ENCODE data around the gene KCNK3.

KCNK3 gene

GRCh38 chr2:26701596-26701995, 9.1 kb downstream of the KCNK3 start:
- Histone ChIP-seq H3K36me3 (replicated peaks; ENCODE audit: low read depth, low read length) (no peaks in the 10 kb centered on the region), H2AFZ (ENCODE audit: low read depth, low read length) (no peak overlapping the region), H4K20me1 (ENCODE audit: insufficient read depth, low read length) (no peaks in the 10 kb centered on the region), H3K9ac (ENCODE audit: low read length) (no peak overlapping the region), H3K27me3 (ENCODE audit: low read depth, low read length) (peaks cover 2% of the 10 kb centered on the region; the same call in 1 of the 2 replicates), H3K27ac (ENCODE audit: low read length) (no peak overlapping the region), H3K4me1 (ENCODE audit: low read length) (no peaks in the 10 kb centered on the region), H3K4me3 (ENCODE audit: low read length) (no peak overlapping the region), H3K79me2 (ENCODE audit: low read length) (no peaks in the 10 kb centered on the region), H3K4me2 (ENCODE audit: low read length) (no peak overlapping the region), H3K9me3 (ENCODE audit: insufficient read depth, low read length) (no peaks in the 10 kb centered on the region)
- TF ChIP-seq EZH2phosphoT487 (IDR thresholded peaks at IDR 0.05; ENCODE audit: low read depth) (no peak), CTCF (IDR thresholded peaks at IDR 0.05; ENCODE audit: low read depth, low read length) (no peak)

- Histone ChIP-seq H3K9ac (ENCODE audit: low read length) (no peak overlapping the region), H3K4me1 (ENCODE audit: low read length) (no peaks in the 10 kb centered on the region), H3K4me3 (ENCODE audit: low read length) (no peak overlapping the region), H2AFZ (ENCODE audit: low read depth, low read length) (no peak overlapping the region), H3K9me3 (ENCODE audit: insufficient read depth, low read length) (no peaks in the 10 kb centered on the region), H3K27me3 (ENCODE audit: low read depth, low read length) (peaks cover 2% of the 10 kb centered on the region; the same call in 1 of the 2 replicates), H4K20me1 (ENCODE audit: insufficient read depth, low read length) (no peaks in the 10 kb centered on the region), H3K79me2 (ENCODE audit: low read length) (no peaks in the 10 kb centered on the region), H3K27ac (ENCODE audit: low read length) (no peak overlapping the region), H3K4me2 (ENCODE audit: low read length) (no peak overlapping the region), H3K36me3 (replicated peaks; ENCODE audit: low read depth, low read length) (no peaks in the 10 kb centered on the region)
- TF ChIP-seq EZH2phosphoT487 (IDR thresholded peaks at IDR 0.05; ENCODE audit: low read depth) = no peak
- no peak for TF ChIP-seq CTCF (IDR thresholded peaks at IDR 0.05; ENCODE audit: low read depth, low read length)
These were observed 9.5 kb downstream of the KCNK3 start for GRCh38 chr2:26702025-26702424.

GRCh38 chr2:26704441-26704977, 12.0 kb downstream of the KCNK3 start:
- no peaks in the 10 kb centered on the region for H3K79me2 ChIP-seq (ENCODE audit: low read length)
- H3K4me3 ChIP-seq (ENCODE audit: low read length) = no peak overlapping the region
- H3K9me3 ChIP-seq (ENCODE audit: insufficient read depth, low read length) = no peaks in the 10 kb centered on the region
- no peaks in the 10 kb centered on the region for H3K36me3 ChIP-seq (replicated peaks; ENCODE audit: low read depth, low read length)
- no peaks in the 10 kb centered on the region for H4K20me1 ChIP-seq (ENCODE audit: insufficient read depth, low read length)
- no peaks in the 10 kb centered on the region for H3K4me1 ChIP-seq (ENCODE audit: low read length)
- H2AFZ ChIP-seq (ENCODE audit: low read depth, low read length) = no peak overlapping the region
- H3K9ac ChIP-seq (ENCODE audit: low read length) = no peak overlapping the region
- H3K4me2 ChIP-seq (ENCODE audit: low read length) = no peak overlapping the region
- TF ChIP-seq EZH2phosphoT487 (IDR thresholded peaks at IDR 0.05; ENCODE audit: low read depth) (no peak), CTCF (IDR thresholded peaks at IDR 0.05; ENCODE audit: low read depth, low read length) (no peak)
- no peak overlapping the region for H3K27ac ChIP-seq (ENCODE audit: low read length)
- H3K27me3 ChIP-seq (ENCODE audit: low read depth, low read length) = peaks cover 2% of the 10 kb centered on the region; the same call in 1 of the 2 replicates

GRCh38 chr2:26705126-26705525, 12.6 kb downstream of the KCNK3 start:
- Histone ChIP-seq H3K9me3 (ENCODE audit: insufficient read depth, low read length) (no peaks in the 10 kb centered on the region), H3K4me2 (ENCODE audit: low read length) (no peak overlapping the region), H3K79me2 (ENCODE audit: low read length) (no peaks in the 10 kb centered on the region), H4K20me1 (ENCODE audit: insufficient read depth, low read length) (no peaks in the 10 kb centered on the region), H3K4me3 (ENCODE audit: low read length) (no peak overlapping the region), H3K9ac (ENCODE audit: low read length) (no peak overlapping the region), H3K36me3 (replicated peaks; ENCODE audit: low read depth, low read length) (no peaks in the 10 kb centered on the region), H3K27ac (ENCODE audit: low read length) (no peak overlapping the region), H2AFZ (ENCODE audit: low read depth, low read length) (no peak overlapping the region), H3K27me3 (ENCODE audit: low read depth, low read length) (0 out of 2 replicates have a peak, but pooled peaks cover 2% of the 10 kb centered on the region), H3K4me1 (ENCODE audit: low read length) (no peaks in the 10 kb centered on the region)
- no peak for TF ChIP-seq CTCF (IDR thresholded peaks at IDR 0.05; ENCODE audit: low read depth, low read length)
- no peak for TF ChIP-seq EZH2phosphoT487 (IDR thresholded peaks at IDR 0.05; ENCODE audit: low read depth)

All from OCI-LY3 (cell line).